Ishikawa (cell line): Measurements from ENCODE around the gene RIMS4.

Experiments
- CEBPB ChIP-seq: IDR thresholded peaks from 2 replicates; pipeline ENCODE4 v1.6.1; 2012
- CREB1 ChIP-seq: IDR thresholded peaks from 2 replicates; pipeline ENCODE4 v1.6.1; 2012; ENCODE audit warnings: low read depth
- EGR1 ChIP-seq: IDR thresholded peaks from 2 replicates; pipeline ENCODE4 v1.6.1; 2012
- EP300 ChIP-seq: IDR thresholded peaks from 2 replicates; pipeline ENCODE4 v1.6.1; 2012; ENCODE audit warnings: borderline replicate concordance
- FOXM1 ChIP-seq: IDR thresholded peaks from 2 replicates; pipeline ENCODE4 v1.6.1; 2012; ENCODE audit warnings: low read depth, borderline replicate concordance
- NFIC ChIP-seq: IDR thresholded peaks from 2 replicates; pipeline ENCODE4 v1.6.1; 2012
- RAD21 ChIP-seq: IDR thresholded peaks from 2 replicates; pipeline ENCODE4 v1.6.1; 2012; ENCODE audit warnings: low read depth
- TAF1 ChIP-seq: IDR thresholded peaks from 2 replicates; pipeline ENCODE4 v1.6.1; 2012; ENCODE audit warnings: low read depth, mild to moderate bottlenecking
- TCF12 ChIP-seq: IDR thresholded peaks from 2 replicates; pipeline ENCODE4 v1.6.1; 2012; ENCODE audit warnings: low read depth
- TEAD4 ChIP-seq: IDR thresholded peaks from 2 replicates; pipeline ENCODE4 v1.6.1; 2012
- YY1 ChIP-seq: IDR thresholded peaks from 2 replicates; pipeline ENCODE4 v1.6.1; 2012; ENCODE audit warnings: low read depth
- ZBTB7A ChIP-seq: IDR thresholded peaks from 2 replicates; pipeline ENCODE4 v1.6.1; 2012; ENCODE audit warnings: low read depth
- TF ChIP-seq, protein P1 (sequence below): IDR thresholded peaks from 2 replicates; pipeline ENCODE4 v1.6.1; 2012
- TF ChIP-seq, protein P2 (sequence below): IDR thresholded peaks from 2 replicates; pipeline ENCODE4 v1.6.1; 2012
- TF ChIP-seq, protein P3 (sequence below): IDR thresholded peaks from 2 replicates; pipeline ENCODE4 v1.6.1; 2012; ENCODE audit warnings: low read depth, mild to moderate bottlenecking

RIMS4 gene

DNA sequence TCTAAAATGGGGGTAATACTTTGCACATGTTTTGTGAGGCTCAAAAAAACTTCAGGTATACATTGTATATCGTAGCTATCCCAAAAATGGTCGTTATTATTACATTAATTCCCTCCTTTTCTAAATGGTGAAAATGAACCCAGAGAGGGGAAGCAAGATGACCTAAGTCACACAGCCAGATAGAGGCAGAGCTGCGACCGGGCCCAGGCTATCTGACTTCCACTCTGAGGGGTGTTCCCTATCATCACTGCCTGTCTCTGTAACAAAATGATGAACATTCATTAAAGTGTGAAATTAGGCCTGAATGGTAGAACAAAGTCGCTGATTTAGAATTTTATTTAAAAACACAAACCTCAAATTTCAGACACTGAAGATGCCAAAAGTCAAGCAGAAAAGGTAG, 29.1 kb upstream of the RIMS4 start:
- TF ChIP-seq FOXM1 (no peak), CREB1 (no peak), EP300 (no peak), YY1 (no peak), TAF1 (no peak), RAD21 (no peak), ZBTB7A (no peak), TCF12 (no peak), CEBPB (no peak), EGR1 (no peak), TEAD4 (no peak), NFIC (no peak)
- TF ChIP-seq, protein P1, sequence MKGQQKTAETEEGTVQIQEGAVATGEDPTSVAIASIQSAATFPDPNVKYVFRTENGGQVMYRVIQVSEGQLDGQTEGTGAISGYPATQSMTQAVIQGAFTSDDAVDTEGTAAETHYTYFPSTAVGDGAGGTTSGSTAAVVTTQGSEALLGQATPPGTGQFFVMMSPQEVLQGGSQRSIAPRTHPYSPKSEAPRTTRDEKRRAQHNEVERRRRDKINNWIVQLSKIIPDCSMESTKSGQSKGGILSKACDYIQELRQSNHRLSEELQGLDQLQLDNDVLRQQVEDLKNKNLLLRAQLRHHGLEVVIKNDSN: no peak
- TF ChIP-seq, protein P2, sequence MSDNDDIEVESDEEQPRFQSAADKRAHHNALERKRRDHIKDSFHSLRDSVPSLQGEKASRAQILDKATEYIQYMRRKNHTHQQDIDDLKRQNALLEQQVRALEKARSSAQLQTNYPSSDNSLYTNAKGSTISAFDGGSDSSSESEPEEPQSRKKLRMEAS: no peak
- TF ChIP-seq, protein P3, sequence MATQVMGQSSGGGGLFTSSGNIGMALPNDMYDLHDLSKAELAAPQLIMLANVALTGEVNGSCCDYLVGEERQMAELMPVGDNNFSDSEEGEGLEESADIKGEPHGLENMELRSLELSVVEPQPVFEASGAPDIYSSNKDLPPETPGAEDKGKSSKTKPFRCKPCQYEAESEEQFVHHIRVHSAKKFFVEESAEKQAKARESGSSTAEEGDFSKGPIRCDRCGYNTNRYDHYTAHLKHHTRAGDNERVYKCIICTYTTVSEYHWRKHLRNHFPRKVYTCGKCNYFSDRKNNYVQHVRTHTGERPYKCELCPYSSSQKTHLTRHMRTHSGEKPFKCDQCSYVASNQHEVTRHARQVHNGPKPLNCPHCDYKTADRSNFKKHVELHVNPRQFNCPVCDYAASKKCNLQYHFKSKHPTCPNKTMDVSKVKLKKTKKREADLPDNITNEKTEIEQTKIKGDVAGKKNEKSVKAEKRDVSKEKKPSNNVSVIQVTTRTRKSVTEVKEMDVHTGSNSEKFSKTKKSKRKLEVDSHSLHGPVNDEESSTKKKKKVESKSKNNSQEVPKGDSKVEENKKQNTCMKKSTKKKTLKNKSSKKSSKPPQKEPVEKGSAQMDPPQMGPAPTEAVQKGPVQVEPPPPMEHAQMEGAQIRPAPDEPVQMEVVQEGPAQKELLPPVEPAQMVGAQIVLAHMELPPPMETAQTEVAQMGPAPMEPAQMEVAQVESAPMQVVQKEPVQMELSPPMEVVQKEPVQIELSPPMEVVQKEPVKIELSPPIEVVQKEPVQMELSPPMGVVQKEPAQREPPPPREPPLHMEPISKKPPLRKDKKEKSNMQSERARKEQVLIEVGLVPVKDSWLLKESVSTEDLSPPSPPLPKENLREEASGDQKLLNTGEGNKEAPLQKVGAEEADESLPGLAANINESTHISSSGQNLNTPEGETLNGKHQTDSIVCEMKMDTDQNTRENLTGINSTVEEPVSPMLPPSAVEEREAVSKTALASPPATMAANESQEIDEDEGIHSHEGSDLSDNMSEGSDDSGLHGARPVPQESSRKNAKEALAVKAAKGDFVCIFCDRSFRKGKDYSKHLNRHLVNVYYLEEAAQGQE: no peak

DNA sequence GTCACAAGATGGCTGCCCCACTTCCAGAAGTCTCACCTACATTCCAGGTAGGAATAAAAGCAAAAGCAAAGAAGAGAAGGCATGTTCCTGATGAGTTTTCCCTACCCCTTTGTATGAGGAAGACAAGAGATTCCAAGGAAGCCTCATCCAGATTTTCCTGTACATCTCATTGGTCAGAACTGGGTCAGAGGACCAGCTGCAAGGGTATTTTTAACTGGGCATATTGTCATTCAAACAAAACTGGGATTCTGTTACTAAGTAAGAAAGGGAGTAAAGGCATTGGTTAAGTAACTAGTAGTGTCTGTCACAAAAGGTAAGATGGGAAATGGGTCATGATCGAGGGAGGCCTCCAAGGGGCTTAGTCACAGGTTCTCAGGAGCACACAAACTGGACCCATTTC, 28.2 kb upstream of the RIMS4 start:
- no peak for TF ChIP-seq TCF12
- no peak for TF ChIP-seq YY1
- no peak for TF ChIP-seq ZBTB7A
- TF ChIP-seq CREB1: no peak
- no peak for TF ChIP-seq TEAD4
- TF ChIP-seq CEBPB: no peak
- no peak for TF ChIP-seq RAD21
- TF ChIP-seq EP300: no peak
- TF ChIP-seq, protein P2: no peak
- TF ChIP-seq NFIC: no peak
- TF ChIP-seq, protein P1: no peak
- TF ChIP-seq, protein P3: no peak
- TF ChIP-seq EGR1: no peak
- no peak for TF ChIP-seq FOXM1
- no peak for TF ChIP-seq TAF1

DNA sequence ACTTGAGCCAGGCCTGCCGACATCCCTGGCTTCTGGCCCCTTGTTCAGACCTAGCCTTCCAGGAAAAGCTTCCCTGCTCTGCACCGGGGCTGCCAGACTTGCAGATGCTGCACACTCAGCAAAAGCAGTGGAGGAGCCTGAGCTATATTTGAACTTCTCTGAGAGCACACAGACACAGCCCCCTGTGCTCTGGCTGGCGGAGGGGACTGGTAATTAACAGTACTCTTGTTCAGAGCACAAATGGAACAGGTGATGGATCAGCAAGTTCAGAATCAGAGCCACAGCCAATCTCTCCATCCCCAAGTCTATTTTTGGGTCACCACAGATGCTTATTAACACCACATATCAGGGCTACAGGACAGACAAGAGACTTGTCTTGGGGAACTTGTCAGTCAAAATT, 27.6 kb upstream of the RIMS4 start:
- TF ChIP-seq EGR1 (no peak), CREB1 (no peak), TEAD4 (no peak), NFIC (no peak), EP300 (no peak), TCF12 (no peak), RAD21 (no peak), FOXM1 (no peak), CEBPB (no peak), ZBTB7A (no peak)
- TF ChIP-seq, protein P1: no peak
- TF ChIP-seq, protein P3: no peak

DNA sequence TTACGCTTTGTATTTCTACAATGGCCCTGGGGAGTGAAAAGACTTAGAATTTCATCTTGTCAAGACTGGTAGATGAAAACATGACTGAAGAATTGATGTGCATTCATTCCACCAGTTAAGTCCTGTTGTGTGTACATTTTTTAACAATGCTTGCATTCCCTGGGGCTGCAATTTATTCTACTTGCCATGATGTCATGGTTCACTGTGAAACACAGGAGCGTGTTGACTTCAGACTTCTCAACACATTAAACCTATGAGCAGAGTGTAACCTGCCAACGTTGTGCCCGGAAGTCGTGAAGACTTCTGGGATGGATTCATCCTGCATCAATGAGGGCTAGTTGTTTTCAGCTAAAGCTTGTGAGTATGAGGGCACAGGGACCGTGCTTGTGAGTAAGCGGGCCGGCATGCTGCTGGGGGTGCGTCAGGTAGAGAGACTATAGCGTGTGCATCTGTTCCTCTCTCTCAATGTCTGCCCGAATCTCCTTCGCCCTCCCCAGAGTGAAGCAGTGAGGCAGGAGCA, 26.3 kb upstream of the RIMS4 start:
- TF ChIP-seq YY1 (no peak), TCF12 (no peak), TEAD4 (no peak), CREB1 (no peak), ZBTB7A (no peak), EGR1 (no peak), EP300 (no peak), TAF1 (no peak), RAD21 (no peak), NFIC (no peak), CEBPB (no peak), FOXM1 (no peak)
- TF ChIP-seq, protein P2: no peak
- TF ChIP-seq, protein P3: no peak
